Left lung (tissue), 10 donors: Measurements from ENCODE around the gene PBX2. TPM values are rescaled to one million over a fixed set of nuclear protein-coding genes. Genes with fewer than 3 reads are reported as not detected.
"Not testable (repeated sequence)": the region's sequence is repeated elsewhere in the genome, so short reads cannot be mapped to it uniquely, and the experiment has no call there.

Experiments
- ATAC-seq: fragments of 200-7000 bp; cut with Tn5 transposase; one replicate; pipeline ENCODE4 v1.9.1; 2020; ENCODE audit warnings: moderate library complexity
- DNase-seq, 4 donors: peaks; one replicate each; pipeline ENCODE4 v3.0.0-alpha.2; 2013 to 2020
- H3K27ac ChIP-seq, 2 donors: fragments of 200-600 bp; sonication (generic) in 1 of 2; one replicate each; pipeline versions ENCODE4 v1.5.0 to v1.8.0; 2020 to 2021
- H3K27me3 ChIP-seq, 2 donors: fragments of 200-600 bp; sonication (generic) in 1 of 2; one replicate each; pipeline versions ENCODE4 v1.5.0 to v1.8.0; 2020 to 2021
- H3K36me3 ChIP-seq, 2 donors: fragments of 200-600 bp; sonication (generic) in 1 of 2; one replicate each; pipeline versions ENCODE4 v1.5.0 to v1.8.0; 2020 to 2021
- H3K4me1 ChIP-seq, 2 donors: fragments of 200-600 bp; one replicate each; pipeline ENCODE4 v1.8.0; 2021
- H3K4me3 ChIP-seq, 2 donors: fragments of 200-600 bp; sonication (generic) in 1 of 2; one replicate each; pipeline versions ENCODE4 v1.5.0 to v1.8.0; 2020 to 2021; ENCODE audit warnings: mild to moderate bottlenecking in 1 of 2
- H3K9me3 ChIP-seq, 2 donors: fragments of 200-600 bp; sonication (generic) in 1 of 2; one replicate each; pipeline versions ENCODE4 v1.5.0 to v1.8.0; 2020 to 2021
- intact Hi-C, 2 donors: fragments of 100-400 bp; cut with DNase I; formaldehyde crosslinking; loops; one replicate each; pipeline versions ENCODE4 v1.11.2 to v1.14.2; 2022
- polyA plus RNA-seq, 6 donors: library from polyadenylated mRNA; unstranded; fragments of 120-200 nt; gene quantifications; one replicate each; pipeline ENCODE4 v1.2.1, GENCODE V29; 2013; ENCODE audit not compliant: insufficient read length in 6 of 6
- total RNA-seq, 2 donors: library from RNA; stranded (reverse); fragmentation: NEBNext Ultra II Directional; extraction: Animal tissue kit (Norgen Biotek cat#: 25700); gene quantifications; one replicate each; pipeline ENCODE4 v1.2.1, GENCODE V29; 2021
- TF ChIP-seq, protein P1 (sequence below), 2 donors: fragments of 200-600 bp; sonication (generic) in 1 of 2; IDR thresholded peaks; one replicate each; pipeline versions ENCODE4 v1.5.0 to v1.8.0; 2021; ENCODE audit warnings: antibody characterized with exemption in 2 of 2
- donor health status: DM: no; HTN: yes; CAD: no.
- donor health status: DM: no; HTN: no; CAD: no.

PBX2 gene
- total and polyA plus RNA-seq, 8 donors, result 91.0 to 174 (median 163) TPM

DNA sequence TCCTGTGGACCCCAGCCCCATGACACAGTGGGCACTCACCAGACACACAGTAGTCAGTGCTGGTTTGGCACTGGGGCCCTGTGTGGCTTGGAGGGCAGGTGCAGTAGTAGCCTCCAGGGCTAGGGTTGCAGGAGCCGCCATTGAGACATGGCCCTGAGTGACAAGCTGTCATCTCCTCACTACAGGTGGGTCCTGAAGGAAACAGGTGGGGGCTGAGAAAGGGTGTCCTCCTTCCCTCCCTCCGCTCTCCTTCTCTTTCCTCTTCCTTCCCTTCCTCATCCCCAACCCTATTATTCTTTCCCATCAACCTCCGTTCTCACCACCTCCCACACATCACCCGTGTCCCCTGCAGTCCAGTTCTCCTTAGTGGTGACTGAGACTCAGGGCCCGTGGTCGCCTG is 23.6 kb upstream of the PBX2 start:
- intact Hi-C loops, result no loop called here
- Histone ChIP-seq H3K27ac (no peak overlapping the region), H3K4me3 (no peak overlapping the region), H3K9me3 (no peaks in the 10 kb centered on the region), H3K4me1 (no peaks in the 10 kb centered on the region), H3K36me3 (peaks cover 0 to 9% of the 10 kb centered on the region in 2 donors), H3K27me3 (no peaks in the 10 kb centered on the region)
- TF ChIP-seq, protein P1, sequence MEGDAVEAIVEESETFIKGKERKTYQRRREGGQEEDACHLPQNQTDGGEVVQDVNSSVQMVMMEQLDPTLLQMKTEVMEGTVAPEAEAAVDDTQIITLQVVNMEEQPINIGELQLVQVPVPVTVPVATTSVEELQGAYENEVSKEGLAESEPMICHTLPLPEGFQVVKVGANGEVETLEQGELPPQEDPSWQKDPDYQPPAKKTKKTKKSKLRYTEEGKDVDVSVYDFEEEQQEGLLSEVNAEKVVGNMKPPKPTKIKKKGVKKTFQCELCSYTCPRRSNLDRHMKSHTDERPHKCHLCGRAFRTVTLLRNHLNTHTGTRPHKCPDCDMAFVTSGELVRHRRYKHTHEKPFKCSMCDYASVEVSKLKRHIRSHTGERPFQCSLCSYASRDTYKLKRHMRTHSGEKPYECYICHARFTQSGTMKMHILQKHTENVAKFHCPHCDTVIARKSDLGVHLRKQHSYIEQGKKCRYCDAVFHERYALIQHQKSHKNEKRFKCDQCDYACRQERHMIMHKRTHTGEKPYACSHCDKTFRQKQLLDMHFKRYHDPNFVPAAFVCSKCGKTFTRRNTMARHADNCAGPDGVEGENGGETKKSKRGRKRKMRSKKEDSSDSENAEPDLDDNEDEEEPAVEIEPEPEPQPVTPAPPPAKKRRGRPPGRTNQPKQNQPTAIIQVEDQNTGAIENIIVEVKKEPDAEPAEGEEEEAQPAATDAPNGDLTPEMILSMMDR (IDR thresholded peaks at IDR 0.05), result no peak
- DNase-seq (no peak), ATAC-seq (no peak)

DNA sequence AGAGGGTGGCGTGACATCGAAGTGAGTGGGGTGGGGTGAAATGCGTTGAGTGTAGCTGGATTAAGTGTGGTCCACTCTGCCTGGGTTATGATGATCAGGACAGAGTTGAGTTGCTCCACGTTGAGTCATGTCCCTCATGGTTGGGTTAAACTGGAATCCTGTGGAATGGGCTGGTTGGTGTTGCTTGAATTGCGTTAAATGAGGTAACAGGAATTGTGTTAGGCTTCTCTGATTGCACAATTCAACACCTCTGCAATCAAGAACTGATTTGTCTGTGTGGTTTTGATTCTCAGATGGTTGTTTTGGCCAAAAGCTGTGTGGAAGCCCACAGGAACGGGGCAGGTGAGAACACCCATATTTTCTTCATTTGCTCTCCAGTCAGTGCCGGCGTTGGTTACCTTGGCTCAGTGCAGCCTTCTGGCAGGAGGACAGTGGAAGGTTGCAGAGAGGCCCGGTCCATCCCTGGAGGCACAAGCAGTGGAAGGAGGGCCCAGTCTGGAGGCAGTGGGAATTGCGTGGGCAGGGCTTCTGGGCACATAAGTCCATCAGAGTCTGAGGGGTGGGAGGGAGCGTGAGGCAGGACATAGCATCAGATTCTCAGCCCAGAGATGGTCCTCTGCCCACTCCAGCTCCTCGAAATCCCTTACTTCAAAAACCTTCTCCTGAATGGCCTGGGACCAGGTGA is 22.2 kb upstream of the PBX2 start:
- Histone ChIP-seq H3K27ac (no peak overlapping the region), H3K9me3 (no peaks in the 10 kb centered on the region), H3K36me3 (peaks cover 0 to 13% of the 10 kb centered on the region in 2 donors), H3K4me3 (no peak overlapping the region), H3K4me1 (no peaks in the 10 kb centered on the region), H3K27me3 (no peaks in the 10 kb centered on the region)
- ATAC-seq, result no peak
- TF ChIP-seq, protein P1 (IDR thresholded peaks at IDR 0.05), result no peak
- intact Hi-C loops, result no loop called here
- no peak for DNase-seq

DNA sequence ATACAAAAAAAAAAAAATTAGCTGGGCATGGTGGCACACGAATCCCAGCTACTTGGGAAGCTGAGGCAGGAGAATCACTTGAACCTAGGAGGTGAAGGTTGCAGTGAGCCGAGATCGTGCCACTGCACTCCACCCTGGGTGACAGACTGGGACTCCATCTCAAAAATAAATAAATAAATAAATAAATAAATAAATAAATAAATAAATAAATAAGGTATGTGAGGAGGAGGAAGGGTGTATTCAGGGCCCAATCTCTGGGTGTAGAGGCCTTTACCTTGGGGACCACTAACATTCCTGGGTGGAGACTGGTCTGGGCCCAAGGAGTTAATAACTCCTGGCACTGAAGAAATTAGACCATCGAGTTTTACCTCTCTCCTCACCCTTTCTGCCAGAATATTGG is 21.4 kb upstream of the PBX2 start:
- H3K4me1 ChIP-seq, H3K27me3 ChIP-seq, H3K27ac ChIP-seq, ATAC-seq, intact Hi-C loops, DNase-seq, H3K9me3 ChIP-seq, H3K4me3 ChIP-seq: not testable (repeated sequence)
- H3K36me3 ChIP-seq, result peaks cover 0 to 13% of the 10 kb centered on the region in 2 donors

DNA sequence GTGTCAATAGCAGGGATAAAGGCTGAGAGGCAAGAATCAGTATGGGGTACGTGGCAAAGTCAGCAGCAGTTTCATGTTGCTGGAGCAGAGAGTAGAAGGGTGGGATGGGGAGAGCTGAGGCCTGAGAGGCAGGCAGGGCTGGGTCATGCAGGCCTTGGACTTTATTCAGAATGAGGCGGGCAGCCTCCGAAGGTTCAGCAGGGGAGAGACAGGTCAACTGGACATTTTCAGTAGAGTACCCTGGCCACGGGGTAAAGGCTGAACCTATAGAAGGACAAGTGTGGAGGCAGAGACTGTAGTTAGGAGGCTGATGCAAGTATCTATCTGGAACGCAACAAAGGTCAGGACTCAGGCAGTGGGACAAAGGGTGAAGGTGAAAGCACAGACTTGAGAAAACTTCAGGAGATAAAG is 20.2 kb upstream of the PBX2 start:
- H3K4me3 ChIP-seq, result no peak overlapping the region
- intact Hi-C loops, result no loop called here
- DNase-seq (no peak), ATAC-seq (no peak)
- peaks cover 0 to 13% of the 10 kb centered on the region in 2 donors for H3K36me3 ChIP-seq
- no peaks in the 10 kb centered on the region for H3K27me3 ChIP-seq
- no peaks in the 10 kb centered on the region for H3K4me1 ChIP-seq
- TF ChIP-seq, protein P1 (IDR thresholded peaks at IDR 0.05), result no peak
- no peaks in the 10 kb centered on the region for H3K9me3 ChIP-seq
- no peak overlapping the region for H3K27ac ChIP-seq

DNA sequence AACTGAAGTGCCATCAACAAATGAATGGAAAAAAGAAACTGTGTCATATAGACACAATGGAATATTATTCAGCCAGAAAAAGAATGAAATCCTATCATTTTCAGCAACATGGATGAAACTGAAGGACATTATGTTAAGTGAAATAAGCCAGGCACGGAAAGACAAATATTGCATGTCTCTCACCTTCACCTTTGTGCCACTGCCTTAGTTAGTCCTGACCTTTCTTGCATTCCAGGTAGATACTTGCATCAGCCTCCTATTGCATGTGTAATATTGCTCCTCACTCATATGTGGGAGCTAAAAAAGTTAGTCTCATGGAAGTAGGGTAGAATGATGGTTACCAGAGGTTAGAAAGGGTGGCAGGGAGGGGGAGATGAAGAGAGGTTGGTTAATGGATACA is 19.0 kb upstream of the PBX2 start:
- intact Hi-C loops, result no loop called here

More for the DNA sequence above, 19.0 kb upstream of the PBX2 start:
- peaks cover 0 to 13% of the 10 kb centered on the region in 2 donors for H3K36me3 ChIP-seq
- no peaks in the 10 kb centered on the region for H3K4me1 ChIP-seq
- H3K9me3 ChIP-seq, result no peaks in the 10 kb centered on the region
- ATAC-seq, result no peak
- no peak overlapping the region for H3K4me3 ChIP-seq
- H3K27me3 ChIP-seq, result peaks cover 0 to 4% of the 10 kb centered on the region in 2 donors
- no peak overlapping the region for H3K27ac ChIP-seq
- TF ChIP-seq, protein P1 (IDR thresholded peaks at IDR 0.05), result no peak
- no peak for DNase-seq
